Adrenal gland (tissue), 5 donors: ENCODE results near the gene PDLIM5.

Experiments
- POLR2A ChIP-seq, 2 donors: fragments of 450-650 bp; IDR thresholded peaks; one replicate each; pipeline ENCODE4 v1.6.1; 2017; ENCODE audit warnings: antibody characterized with exemption in 2 of 2, mild to moderate bottlenecking in 2 of 2, moderate library complexity in 1 of 2
- TF ChIP-seq, protein P1 (sequence below), 6 experiments: fragments of 450-650 bp in 4 of 6; fragments of 200-600 bp in 2 of 6; sonication (generic) in 1 of 6; IDR thresholded peaks; 1 replicate in 5 of 6; 2 replicates in 1 of 6; pipeline versions ENCODE4 v1.5.1 to v1.8.0; 2016 to 2021; ENCODE audit warnings: antibody characterized with exemption in 6 of 6, mild to moderate bottlenecking in 2 of 6, moderate library complexity in 1 of 6
- donor health status: DM: no; HTN: no; CAD: no.

DNA sequence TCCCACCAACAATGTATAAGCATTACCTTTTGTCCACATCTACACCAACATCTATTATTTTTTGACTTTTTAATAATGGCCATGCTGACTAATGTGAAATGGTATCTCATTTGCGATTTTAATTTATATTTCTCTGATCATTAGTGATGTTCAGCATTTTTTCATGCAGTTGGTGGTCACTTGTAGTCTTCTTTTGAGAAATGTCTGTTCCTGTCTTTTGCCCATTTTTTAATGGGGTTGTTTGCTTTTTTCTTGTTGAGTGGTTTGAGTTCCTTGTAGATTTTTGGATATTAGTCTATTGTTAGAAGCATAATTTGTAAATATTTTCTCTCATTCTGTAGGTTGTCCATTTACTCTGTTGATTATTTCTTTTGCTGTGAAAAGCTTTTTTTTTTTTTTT, 36.8 kb upstream of the PDLIM5 start:
- TF ChIP-seq, protein P1, sequence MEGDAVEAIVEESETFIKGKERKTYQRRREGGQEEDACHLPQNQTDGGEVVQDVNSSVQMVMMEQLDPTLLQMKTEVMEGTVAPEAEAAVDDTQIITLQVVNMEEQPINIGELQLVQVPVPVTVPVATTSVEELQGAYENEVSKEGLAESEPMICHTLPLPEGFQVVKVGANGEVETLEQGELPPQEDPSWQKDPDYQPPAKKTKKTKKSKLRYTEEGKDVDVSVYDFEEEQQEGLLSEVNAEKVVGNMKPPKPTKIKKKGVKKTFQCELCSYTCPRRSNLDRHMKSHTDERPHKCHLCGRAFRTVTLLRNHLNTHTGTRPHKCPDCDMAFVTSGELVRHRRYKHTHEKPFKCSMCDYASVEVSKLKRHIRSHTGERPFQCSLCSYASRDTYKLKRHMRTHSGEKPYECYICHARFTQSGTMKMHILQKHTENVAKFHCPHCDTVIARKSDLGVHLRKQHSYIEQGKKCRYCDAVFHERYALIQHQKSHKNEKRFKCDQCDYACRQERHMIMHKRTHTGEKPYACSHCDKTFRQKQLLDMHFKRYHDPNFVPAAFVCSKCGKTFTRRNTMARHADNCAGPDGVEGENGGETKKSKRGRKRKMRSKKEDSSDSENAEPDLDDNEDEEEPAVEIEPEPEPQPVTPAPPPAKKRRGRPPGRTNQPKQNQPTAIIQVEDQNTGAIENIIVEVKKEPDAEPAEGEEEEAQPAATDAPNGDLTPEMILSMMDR (IDR thresholded peaks at IDR 0.05): no peak
- TF ChIP-seq POLR2A (IDR thresholded peaks at IDR 0.05): no peak
